Embryonic facial prominence (tissue), 1 donor: ENCODE measurements around the gene CELSR1.

ENCODE experiments used
- DNase-seq: peaks from one replicate; pipeline ENCODE4 v3.0.0-alpha.2; 2016; ENCODE audit errors: extremely low spot score

Gene CELSR1

DNA sequence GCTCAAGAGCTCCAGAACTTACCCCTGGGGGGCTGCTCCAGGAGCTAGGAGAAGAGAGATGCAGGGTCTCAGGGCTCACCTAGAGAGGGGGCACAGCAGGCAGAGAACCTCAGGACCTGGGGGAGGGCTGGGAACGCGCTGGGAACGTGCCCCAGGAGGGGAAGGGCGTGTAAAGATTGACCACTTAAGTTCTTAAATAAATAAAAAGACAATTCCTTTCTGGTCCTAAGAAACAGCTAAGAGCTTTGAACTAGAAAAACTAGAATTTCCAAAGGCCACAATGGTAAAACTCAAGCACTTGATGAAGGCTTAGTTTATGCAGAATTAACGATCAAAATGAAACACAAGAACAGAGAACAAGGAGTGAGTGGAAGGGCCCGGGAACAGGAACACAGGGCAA, 89.1 kb downstream of the CELSR1 start:
- no peak for DNase-seq

- no peak for DNase-seq
Observed at GRCh38 chr22:46447906-46448305, 89.5 kb downstream of the CELSR1 start.

- DNase-seq = no peak
Observed at GRCh38 chr22:46446799-46447198, 90.6 kb downstream of the CELSR1 start.

DNA sequence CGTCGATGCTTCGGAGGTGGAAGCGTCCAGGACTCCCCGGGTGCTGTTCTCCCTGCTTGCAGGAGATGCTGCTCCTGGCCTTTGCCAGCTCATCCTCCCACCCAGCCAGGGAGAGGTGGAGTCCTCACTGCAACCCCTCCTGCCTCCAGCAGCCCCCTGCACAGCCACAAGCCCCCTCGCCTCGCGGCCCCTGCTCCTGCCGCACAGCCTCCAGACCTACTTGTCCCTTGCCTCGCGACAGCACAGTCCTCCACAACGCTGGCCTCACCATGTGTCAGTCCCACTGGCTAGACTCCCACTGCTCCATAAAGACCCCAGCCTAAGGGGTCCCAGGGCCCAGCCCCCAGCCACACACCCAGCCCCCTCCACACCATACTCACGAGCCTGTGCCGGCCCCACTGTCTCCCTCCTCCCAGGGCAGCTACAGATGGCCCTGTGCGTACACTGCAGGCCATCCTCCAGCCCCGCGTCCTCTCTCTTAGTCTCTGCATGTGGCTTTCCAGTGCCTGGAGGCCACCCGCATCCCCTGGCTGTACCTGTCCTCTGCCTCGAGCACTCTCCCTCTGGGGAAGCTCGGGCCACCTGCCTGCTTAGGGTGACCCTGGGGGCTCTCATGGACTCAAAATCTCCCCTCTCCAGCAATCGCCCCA, 91.5 kb downstream of the CELSR1 start:
- no peak for DNase-seq

DNA sequence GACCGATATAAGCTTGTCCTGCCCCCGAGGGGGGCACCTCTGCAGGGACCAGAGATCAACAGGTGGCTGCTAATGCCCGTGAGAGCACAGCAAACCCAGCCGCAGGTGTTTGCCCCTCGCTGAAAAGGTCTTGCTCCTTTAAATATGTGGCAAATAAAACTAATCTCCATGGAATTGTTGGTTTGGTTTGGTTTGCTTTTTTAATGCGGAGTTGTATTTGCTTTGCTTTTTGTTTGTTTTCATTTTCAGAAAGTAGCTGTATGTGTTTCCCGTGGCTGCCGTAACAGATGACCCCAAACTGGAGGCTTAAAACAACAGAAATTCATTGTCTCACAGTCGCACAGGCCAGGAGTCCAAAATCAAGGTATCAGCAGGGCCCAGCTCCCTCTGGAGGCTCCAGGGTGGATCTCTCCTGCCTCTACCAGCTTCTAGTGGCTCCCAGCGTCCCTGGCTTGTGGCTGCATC, 93.0 kb downstream of the CELSR1 start:
- DNase-seq = no peak

DNA sequence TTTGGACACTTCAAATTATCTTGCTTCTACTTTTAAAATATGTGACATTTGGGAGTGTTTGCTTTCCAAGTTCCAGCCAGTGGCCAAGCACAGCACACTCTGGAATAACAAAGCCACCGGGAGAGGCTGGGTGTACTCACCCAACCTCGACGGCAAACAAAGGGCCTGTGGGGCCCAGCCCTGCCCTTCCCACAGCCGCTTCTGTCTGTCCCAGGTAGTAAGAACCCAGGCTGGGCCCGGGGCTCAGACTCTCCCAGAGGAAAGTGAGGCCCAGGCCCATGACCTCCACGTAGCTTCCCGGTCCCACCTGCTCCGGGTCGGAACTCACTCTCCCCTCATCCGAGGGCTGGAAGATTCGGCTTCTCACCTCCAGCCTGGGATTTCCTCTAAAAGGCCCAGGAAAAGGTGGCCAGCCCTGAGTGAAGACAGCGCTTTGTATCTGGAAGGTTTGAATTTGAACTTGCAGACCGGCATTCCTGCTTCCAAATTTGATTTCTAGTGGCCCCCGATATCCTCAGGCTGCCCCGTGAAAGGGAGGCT, 93.5 kb downstream of the CELSR1 start:
- DNase-seq = no peak

DNA sequence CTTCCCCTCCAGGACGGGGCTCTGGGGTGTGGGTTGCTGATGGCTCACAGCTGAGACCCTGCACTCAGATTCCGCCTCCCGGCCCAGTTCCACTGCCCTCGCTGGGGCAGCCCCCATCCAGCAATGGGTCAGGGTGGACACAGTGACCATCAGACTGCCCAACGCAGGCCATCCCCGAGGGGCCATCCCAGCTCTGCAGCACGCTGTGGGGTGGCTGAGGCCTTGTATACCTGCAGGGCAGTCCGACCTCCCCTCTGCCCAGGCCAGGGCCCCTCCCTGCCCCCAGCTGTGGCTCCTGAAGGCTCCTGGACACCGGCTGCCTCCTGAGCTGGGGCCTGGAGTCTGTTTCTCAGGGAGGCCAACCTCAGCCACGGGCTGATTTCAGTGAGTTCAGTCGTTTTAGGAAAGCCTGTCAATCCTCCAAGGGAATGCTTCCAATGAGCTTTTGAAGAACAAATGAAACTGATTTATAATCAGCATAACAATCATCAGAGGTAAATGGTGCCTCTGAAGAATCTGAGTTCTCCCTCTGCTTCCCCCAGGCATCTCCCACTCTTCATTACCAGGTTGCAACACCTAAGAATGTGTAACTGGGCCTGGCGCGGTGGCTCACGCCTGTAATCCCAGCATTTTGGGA, 95.1 kb downstream of the CELSR1 start:
- no peak for DNase-seq

DNA sequence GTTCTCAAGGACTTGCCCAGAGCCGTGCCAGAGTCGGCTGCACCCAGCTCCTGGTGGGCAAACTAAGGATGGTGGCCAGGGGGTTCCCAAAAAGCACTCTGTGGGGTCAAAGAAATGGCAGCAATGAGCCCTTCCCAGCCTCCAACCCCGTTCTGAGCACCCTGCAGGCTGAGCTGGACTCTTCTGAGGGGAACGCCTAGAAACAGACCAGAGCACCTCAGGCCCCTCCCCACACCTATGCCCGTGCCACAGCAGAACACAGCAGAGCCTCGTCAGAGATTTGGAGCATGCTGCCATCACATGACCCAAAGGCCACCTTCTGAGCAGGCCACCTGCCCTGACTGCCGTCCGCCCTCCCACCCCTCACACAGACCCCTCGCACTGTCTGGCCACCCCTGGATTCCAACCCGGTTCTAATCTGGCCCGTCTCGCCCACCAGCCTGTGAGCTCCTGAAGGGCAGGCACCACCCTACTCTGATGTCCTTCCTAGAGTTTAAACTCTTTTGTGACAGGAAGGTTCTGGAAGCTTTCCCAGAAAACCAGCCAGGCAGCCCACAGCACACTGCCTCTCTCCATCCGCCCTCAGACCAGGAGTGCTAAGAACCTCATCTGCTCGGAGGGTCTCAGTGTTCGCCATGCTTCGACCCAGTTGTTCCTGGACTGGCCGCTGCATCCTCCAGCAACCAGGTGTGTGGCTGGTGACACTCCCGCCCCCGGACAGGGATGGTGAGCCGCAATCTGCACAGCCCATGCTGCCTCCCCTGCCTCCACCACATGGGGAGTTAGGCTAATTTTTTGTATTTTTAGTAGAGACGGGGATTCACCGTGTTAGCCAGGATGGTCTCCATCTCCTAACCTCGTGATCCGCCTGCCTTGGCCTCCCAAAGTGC, 97.6 kb downstream of the CELSR1 start:
- no peak for DNase-seq

- no peak for DNase-seq
Observed at GRCh38 chr22:46439111-46439510, 98.3 kb downstream of the CELSR1 start.

- DNase-seq = no peak
Observed at GRCh38 chr22:46437671-46438440, 99.6 kb downstream of the CELSR1 start.

GRCh38 chr22:46436595-46437175, 100.7 kb downstream of the CELSR1 start:
- no peak for DNase-seq

- DNase-seq = no peak
Observed at GRCh38 chr22:46433318-46433717, 104.1 kb downstream of the CELSR1 start.

- no peak for DNase-seq
Observed at GRCh38 chr22:46432164-46433068, 105.0 kb downstream of the CELSR1 start.

DNA sequence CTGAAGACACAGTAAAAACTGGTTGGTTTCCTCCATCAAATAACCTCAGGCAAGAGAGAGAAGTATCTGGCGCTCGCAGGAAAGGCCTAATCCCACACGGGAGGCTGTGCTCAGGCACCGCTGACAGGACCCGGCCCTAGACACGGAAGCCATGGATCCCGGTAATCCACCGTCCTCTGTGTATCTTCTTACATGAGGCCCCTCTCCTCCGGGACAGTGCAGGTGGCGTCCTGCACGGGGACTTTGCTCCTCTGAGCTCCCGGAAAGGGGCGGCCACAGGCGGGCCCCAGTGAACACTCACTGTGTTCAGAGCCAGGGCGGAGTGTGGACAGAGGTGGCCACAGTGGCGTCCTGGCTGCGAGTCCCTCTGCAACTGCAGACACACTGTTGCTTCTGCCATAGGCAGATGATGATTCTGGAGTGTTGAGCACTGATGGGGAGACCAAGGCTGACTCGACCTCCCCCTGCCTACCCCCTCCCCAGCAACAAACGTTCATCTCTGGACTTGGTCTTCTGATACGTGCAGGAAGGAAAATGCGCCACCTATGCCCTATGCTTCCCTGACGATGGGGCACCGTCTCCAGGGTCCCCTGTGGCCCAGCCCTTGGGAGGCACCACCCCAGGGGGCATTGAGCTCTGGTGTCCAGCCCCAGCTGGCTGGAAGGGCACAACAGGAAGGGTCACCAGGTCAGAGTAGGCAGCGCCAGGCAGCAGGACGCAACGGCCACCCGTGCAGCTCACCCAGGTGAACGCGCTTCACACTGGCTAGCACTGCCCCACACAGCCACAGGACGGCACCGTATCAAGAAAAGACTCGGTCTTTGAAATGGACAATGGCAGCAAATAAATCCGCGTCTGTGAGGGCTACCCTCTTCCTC, 106.2 kb downstream of the CELSR1 start:
- no peak for DNase-seq

DNA sequence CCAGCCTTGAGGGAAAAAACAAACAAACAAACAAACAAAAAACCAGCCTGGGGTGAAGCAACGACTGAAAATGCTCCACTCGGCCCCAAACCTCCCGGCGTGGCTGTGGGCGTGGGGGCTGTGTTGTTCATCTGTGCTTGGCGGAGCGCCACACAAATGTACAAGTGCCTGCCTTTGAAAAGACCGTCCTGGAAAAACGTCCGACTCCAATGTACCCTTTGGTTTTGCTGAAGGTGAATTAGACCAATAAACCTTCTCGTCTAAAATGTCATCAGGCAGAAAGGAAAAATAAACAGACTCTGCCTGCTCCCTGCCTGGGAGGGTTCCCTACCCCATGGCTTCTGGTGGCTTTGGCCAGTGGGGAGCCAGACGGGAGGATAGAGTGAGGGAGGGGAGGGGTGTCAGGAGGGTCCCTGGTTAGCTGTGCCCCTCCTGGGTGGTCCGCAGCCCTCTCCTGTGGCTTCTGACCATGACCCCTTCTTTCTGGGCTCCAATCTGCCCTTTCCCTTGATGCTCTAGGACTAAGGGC, 108.0 kb downstream of the CELSR1 start:
- DNase-seq = no peak

DNA sequence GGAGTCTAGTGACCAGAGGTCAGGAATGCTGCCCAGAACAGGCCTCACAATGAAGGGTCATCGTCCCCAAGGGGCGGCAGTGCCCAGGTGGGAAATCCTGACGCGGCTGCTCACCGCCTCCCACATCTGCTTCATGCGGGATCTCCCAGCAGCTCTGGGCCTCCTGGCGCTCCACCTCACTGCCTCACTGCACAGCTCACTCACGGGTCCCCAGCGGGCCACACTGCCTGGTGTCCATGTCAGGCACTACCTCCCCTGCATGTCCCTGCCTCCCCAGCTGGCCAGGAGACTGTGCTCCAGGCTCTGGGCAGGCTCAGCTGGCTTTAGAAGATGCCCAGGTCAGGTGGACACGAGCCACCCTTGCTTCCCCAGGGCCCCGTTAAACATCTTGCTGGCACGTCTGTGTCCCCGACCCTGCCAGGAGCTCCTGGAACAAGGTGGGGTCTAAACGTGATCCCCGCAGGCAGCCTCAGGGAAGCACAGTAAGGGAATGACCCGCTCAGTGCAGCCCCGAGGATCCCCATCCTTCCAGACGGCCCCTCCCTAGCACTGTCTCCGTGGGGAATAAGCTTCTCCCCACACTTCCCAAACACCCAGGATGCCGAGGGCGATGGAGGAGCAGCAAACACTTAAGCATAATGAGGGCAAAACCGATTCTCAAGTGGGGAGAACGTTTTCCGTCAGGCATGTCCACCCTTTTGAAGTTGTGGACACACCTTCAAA, 108.7 kb downstream of the CELSR1 start:
- no peak for DNase-seq

DNA sequence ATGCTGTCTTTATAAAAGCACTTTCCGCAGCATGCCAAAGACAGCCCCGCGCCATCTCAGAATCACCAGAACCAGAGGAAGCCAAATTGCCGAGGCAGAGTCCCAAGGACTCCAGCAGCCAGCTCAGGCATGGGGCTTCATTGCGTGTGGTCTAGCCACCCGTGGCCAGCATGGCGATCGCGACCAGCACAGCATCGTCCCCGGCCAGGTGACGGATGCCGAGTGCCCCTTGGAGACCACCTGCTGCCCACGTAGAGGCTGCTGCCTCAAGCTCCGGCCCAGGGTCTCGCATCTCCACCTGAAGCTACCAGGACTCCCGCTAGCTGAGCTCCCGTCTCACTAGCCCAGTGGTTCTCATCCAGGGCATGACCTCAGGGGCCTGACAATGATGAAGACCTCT, 109.2 kb downstream of the CELSR1 start:
- DNase-seq = no peak

DNA sequence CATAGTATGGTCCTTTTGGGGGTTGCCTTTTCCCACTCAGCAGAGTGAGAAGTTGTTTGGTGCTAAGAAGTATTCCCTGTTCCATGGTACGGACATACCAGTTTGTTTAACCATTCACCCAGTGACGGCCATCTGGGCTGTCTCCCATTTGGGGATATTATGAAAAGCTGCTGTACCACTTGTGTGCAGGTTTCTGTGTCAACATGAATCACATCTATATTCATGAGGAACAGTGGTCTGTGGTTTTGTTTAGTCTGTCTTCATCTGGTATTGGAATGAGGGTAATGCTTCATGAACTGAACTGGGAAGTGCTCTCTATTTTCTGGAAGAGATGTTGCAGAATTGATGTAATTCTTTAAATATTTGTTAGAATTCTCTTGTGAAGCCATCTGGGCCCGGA, 112.4 kb downstream of the CELSR1 start:
- no peak for DNase-seq
